Measurements from ENCODE around the gene POU2F2. TPM values are rescaled to one million over a fixed set of nuclear protein-coding genes. Genes with fewer than 3 reads are reported as not detected.

Gene POU2F2
- total RNA-seq, 1 donor from 2014 or later = 2.5 TPM

GRCh38 chr19:42175952-42176648 is 43.9 kb upstream of the POU2F2 start:
- Mint-ChIP-seq H3K9me3 (no peaks in the 10 kb centered on the region), H3K4me1 (peaks cover 18% of the 10 kb centered on the region), H3K27ac (ENCODE audit: unreplicated experiment) (no peak overlapping the region), H3K4me3 (peak overlapping the region; percentile 62), H3K27me3 (ENCODE audit: low read depth) (peaks cover 44% of the 10 kb centered on the region), H3K36me3 (ENCODE audit: low read depth) (no peaks in the 10 kb centered on the region)
- TF ChIP-seq CTCF (conservative IDR thresholded peaks at IDR 0.05) = no peak
- DNase-seq (ENCODE audit: low read depth, low spot score) = peak; percentile 20

- peak overlapping the region; percentile 62 for H3K4me3 Mint-ChIP-seq
- TF ChIP-seq CTCF (conservative IDR thresholded peaks at IDR 0.05) = no peak
- H3K9me3 Mint-ChIP-seq = no peaks in the 10 kb centered on the region
- no peak overlapping the region for H3K27ac Mint-ChIP-seq (ENCODE audit: unreplicated experiment)
- H3K36me3 Mint-ChIP-seq (ENCODE audit: low read depth) = no peaks in the 10 kb centered on the region
- peaks cover 48% of the 10 kb centered on the region for H3K27me3 Mint-ChIP-seq (ENCODE audit: low read depth)
- peaks cover 25% of the 10 kb centered on the region for H3K4me1 Mint-ChIP-seq
- DNase-seq (ENCODE audit: low read depth, low spot score) = no peak
These were observed 42.9 kb upstream of the POU2F2 start for GRCh38 chr19:42174958-42175734.

- no peaks in the 10 kb centered on the region for H3K9me3 Mint-ChIP-seq
- no peak overlapping the region for H3K27ac Mint-ChIP-seq (ENCODE audit: unreplicated experiment)
- H3K4me1 Mint-ChIP-seq = peaks cover 34% of the 10 kb centered on the region
- no peak for DNase-seq (ENCODE audit: low read depth, low spot score)
- H3K36me3 Mint-ChIP-seq (ENCODE audit: low read depth) = no peaks in the 10 kb centered on the region
- peak overlapping the region; percentile 71 for H3K4me3 Mint-ChIP-seq
- no peak for TF ChIP-seq CTCF (conservative IDR thresholded peaks at IDR 0.05)
- peaks cover 49% of the 10 kb centered on the region for H3K27me3 Mint-ChIP-seq (ENCODE audit: low read depth)
These were observed 41.9 kb upstream of the POU2F2 start for GRCh38 chr19:42174188-42174587.

- H3K27me3 Mint-ChIP-seq (ENCODE audit: low read depth) = peaks cover 49% of the 10 kb centered on the region
- DNase-seq (ENCODE audit: low read depth, low spot score) = no peak
- no peak overlapping the region for H3K27ac Mint-ChIP-seq (ENCODE audit: unreplicated experiment)
- peaks cover 34% of the 10 kb centered on the region for H3K4me1 Mint-ChIP-seq
- peak overlapping the region; percentile 71 for H3K4me3 Mint-ChIP-seq
- no peaks in the 10 kb centered on the region for H3K9me3 Mint-ChIP-seq
- no peaks in the 10 kb centered on the region for H3K36me3 Mint-ChIP-seq (ENCODE audit: low read depth)
- no peak for TF ChIP-seq CTCF (conservative IDR thresholded peaks at IDR 0.05)
These were observed 41.4 kb upstream of the POU2F2 start for GRCh38 chr19:42173695-42174094.

- Mint-ChIP-seq H3K27ac (ENCODE audit: unreplicated experiment) (no peak overlapping the region), H3K9me3 (no peaks in the 10 kb centered on the region), H3K27me3 (ENCODE audit: low read depth) (peaks cover 49% of the 10 kb centered on the region)
These were observed 40.0 kb upstream of the POU2F2 start for GRCh38 chr19:42172261-42172660.

More at GRCh38 chr19:42172261-42172660, 40.0 kb upstream of the POU2F2 start:
- H3K36me3 Mint-ChIP-seq (ENCODE audit: low read depth) = no peaks in the 10 kb centered on the region
- H3K4me1 Mint-ChIP-seq = peaks cover 34% of the 10 kb centered on the region
- DNase-seq (ENCODE audit: low read depth, low spot score) = no peak
- no peak for TF ChIP-seq CTCF (conservative IDR thresholded peaks at IDR 0.05)
- no peak overlapping the region for H3K4me3 Mint-ChIP-seq

All from neural crest cell (in vitro differentiated cells).